OCI-LY3 (cell line): ENCODE data around the gene GABRB2.

Source experiments
- EZH2phosphoT487 ChIP-seq: fragments of 200-600 bp; shearing (Covaris generic); IDR thresholded peaks from 2 replicates; pipeline ENCODE4 v1.6.1; 2018; ENCODE audit warnings: antibody characterized with exemption, mixed run types, low read depth
- TF ChIP-seq, protein P1 (sequence below): fragments of 200-600, 300-600 bp; sonication (generic); IDR thresholded peaks from 2 replicates; pipeline ENCODE4 v1.5.1; 2014; ENCODE audit warnings: antibody characterized with exemption, low read length, low read depth

- TF ChIP-seq, protein P1, sequence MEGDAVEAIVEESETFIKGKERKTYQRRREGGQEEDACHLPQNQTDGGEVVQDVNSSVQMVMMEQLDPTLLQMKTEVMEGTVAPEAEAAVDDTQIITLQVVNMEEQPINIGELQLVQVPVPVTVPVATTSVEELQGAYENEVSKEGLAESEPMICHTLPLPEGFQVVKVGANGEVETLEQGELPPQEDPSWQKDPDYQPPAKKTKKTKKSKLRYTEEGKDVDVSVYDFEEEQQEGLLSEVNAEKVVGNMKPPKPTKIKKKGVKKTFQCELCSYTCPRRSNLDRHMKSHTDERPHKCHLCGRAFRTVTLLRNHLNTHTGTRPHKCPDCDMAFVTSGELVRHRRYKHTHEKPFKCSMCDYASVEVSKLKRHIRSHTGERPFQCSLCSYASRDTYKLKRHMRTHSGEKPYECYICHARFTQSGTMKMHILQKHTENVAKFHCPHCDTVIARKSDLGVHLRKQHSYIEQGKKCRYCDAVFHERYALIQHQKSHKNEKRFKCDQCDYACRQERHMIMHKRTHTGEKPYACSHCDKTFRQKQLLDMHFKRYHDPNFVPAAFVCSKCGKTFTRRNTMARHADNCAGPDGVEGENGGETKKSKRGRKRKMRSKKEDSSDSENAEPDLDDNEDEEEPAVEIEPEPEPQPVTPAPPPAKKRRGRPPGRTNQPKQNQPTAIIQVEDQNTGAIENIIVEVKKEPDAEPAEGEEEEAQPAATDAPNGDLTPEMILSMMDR, result no peak
- TF ChIP-seq EZH2phosphoT487, result no peak
Measured at GRCh38 chr5:161301586-161301985, 244.9 kb downstream of the GABRB2 start.
